Kidney (tissue), 14 donors: ENCODE results near the gene GPI. TPM values are rescaled to one million over a fixed set of nuclear protein-coding genes. Genes with fewer than 3 reads are reported as not detected.
A peak's percentile ranks its signal among the peaks of the same experiment; 100 is the strongest.

Source experiments
- DNase-seq, 5 donors: peaks; one replicate each; pipeline ENCODE4 v3.0.0-alpha.2; 2013 to 2020
- FAIRE-seq: peaks from 2 replicates; lab custom pipeline; 2012; peaks lifted over from hg19 to GRCh38; lab: Jason Lieb, UNC
- H3K27ac ChIP-seq, 2 donors: one replicate each; pipeline ENCODE4 v1.7.0; 2013; ENCODE audit warnings: low read depth in 2 of 2, low read length in 2 of 2, inconsistent platforms in 1 of 2
- H3K27me3 ChIP-seq: one replicate; pipeline ENCODE4 v1.7.1; 2013; ENCODE audit warnings: low read length, inconsistent platforms; ENCODE audit not compliant: control insufficient read depth, insufficient read depth
- H3K36me3 ChIP-seq, 3 donors: one replicate each; pipeline versions ENCODE4 v1.7.0 to v1.7.1; 2013; ENCODE audit warnings: low read length in 3 of 3, control low read depth in 1 of 3, inconsistent platforms in 1 of 3; ENCODE audit not compliant: insufficient read depth in 3 of 3, control insufficient read depth in 2 of 3
- H3K4me1 ChIP-seq, 3 donors: one replicate each; pipeline versions ENCODE4 v1.7.0 to v1.7.1; 2013; ENCODE audit warnings: low read length in 3 of 3, inconsistent platforms in 1 of 3, low read depth in 1 of 3; ENCODE audit not compliant: control insufficient read depth in 2 of 3, insufficient read depth in 2 of 3
- H3K4me3 ChIP-seq, 3 donors: one replicate each; pipeline versions ENCODE4 v1.7.0 to v1.8.1; 2013; ENCODE audit warnings: low read length in 3 of 3, control low read depth in 1 of 3, inconsistent platforms in 1 of 3
- H3K9ac ChIP-seq, 3 donors: one replicate each; pipeline versions ENCODE4 v1.7.0 to v1.7.1; 2013; ENCODE audit warnings: low read length in 3 of 3, control low read depth in 1 of 3, inconsistent platforms in 1 of 3
- H3K9me3 ChIP-seq, 3 donors: one replicate each; pipeline versions ENCODE4 v1.7.0 to v1.7.1; 2013; ENCODE audit warnings: low read length in 3 of 3, control low read depth in 1 of 3, inconsistent platforms in 1 of 3; ENCODE audit not compliant: control insufficient read depth in 2 of 3, insufficient read depth in 1 of 3
- CTCF ChIP-seq: IDR thresholded peaks from 3 replicates; pipeline ENCODE4 v1.5.1; 2012; ENCODE audit warnings: mild to moderate bottlenecking, moderate library complexity, borderline replicate concordance; ENCODE audit not compliant: insufficient read depth; ENCODE audit errors: extremely low read depth
- intact Hi-C: fragments of 100-400 bp; cut with DNase I; formaldehyde crosslinking; loops from one replicate; pipeline ENCODE4 v1.11.1; 2022
- polyA plus RNA-seq: library from polyadenylated mRNA; stranded (reverse); fragments of 350-450 nt; fragmentation: Illumina TruSeq; extraction: RNeasy Lipid Tissue Mini Kit (QIAGEN cat#74804); gene quantifications from one replicate; pipeline ENCODE4 v1.2.3, GENCODE V29; 2014; ENCODE audit warnings: low read depth, low replicate concordance; ENCODE audit not compliant: insufficient read depth
- total RNA-seq: library from RNA; stranded (reverse); fragmentation: NEBNext Ultra II Directional; extraction: Animal tissue kit (Norgen Biotek cat#: 25700); gene quantifications from one replicate; pipeline ENCODE4 v1.2.1, GENCODE V29; 2021
- donor health status: control.
- donor health status: control.
- donor health status: control.
- donor health status: control.
- donor health status: control.
- donor health status: DM: yes; HTN: yes; CAD: no.
- donor health status: Normal renal cell carcinoma (clear cell type).

GPI gene
- total and polyA plus RNA-seq, 2 donors from 2014 or later = 257 to 315 TPM

GRCh38 chr19:34363094-34363493 lies 1.9 kb upstream of the GPI start:
- Histone ChIP-seq H3K9ac (no peak overlapping the region), H3K9me3 (no peaks in the 10 kb centered on the region), H3K27ac (no peak overlapping the region), H3K36me3 (peaks cover 0 to 12% (median 6%) of the 10 kb centered on the region in 3 donors), H3K4me1 (peaks cover 0 to 27% (median 4%) of the 10 kb centered on the region in 3 donors), H3K27me3 (no peaks in the 10 kb centered on the region), H3K4me3 (no peak overlapping the region)
- DNase-seq (no peak), FAIRE-seq (no peak)
- intact Hi-C loops = no loop called here
- TF ChIP-seq CTCF = no peak

GRCh38 chr19:34363930-34364329 lies 1.1 kb upstream of the GPI start:
- H3K27ac ChIP-seq = no peak overlapping the region
- intact Hi-C loops = no loop called here

GRCh38 chr19:34364462-34364829 lies 550 bp upstream of the GPI start:
- Histone ChIP-seq H3K9ac (peak overlapping the region in 2 of 3 donors; percentile 22 to 61), H3K27ac (peak overlapping the region; percentile 51 to 71), H3K9me3 (no peaks in the 10 kb centered on the region), H3K4me1 (peaks cover 0 to 24% (median 4%) of the 10 kb centered on the region in 3 donors), H3K27me3 (no peaks in the 10 kb centered on the region), H3K36me3 (peaks cover 0 to 17% (median 10%) of the 10 kb centered on the region in 3 donors), H3K4me3 (peak overlapping the region; percentile 36 to 72 (median 66))
- FAIRE-seq (no peak), DNase-seq (no peak)
- no peak for TF ChIP-seq CTCF
- intact Hi-C loops = no loop called here

More at GRCh38 chr19:34363930-34364329, 1.1 kb upstream of the GPI start:
- no peak for TF ChIP-seq CTCF
- no peak for DNase-seq
- FAIRE-seq = no peak
- no peaks in the 10 kb centered on the region for H3K27me3 ChIP-seq
- H3K4me3 ChIP-seq = no peak overlapping the region
- peaks cover 0 to 17% (median 10%) of the 10 kb centered on the region in 3 donors for H3K36me3 ChIP-seq
- peaks cover 0 to 24% (median 4%) of the 10 kb centered on the region in 3 donors for H3K4me1 ChIP-seq
- no peaks in the 10 kb centered on the region for H3K9me3 ChIP-seq
- H3K9ac ChIP-seq = peak overlapping the region in 1 of 3 donors; percentile 61
